ENCODE data around the gene PPEF1. TPM values are rescaled to one million over a fixed set of nuclear protein-coding genes. Genes with fewer than 3 reads are reported as not detected.

Gene PPEF1
- total and polyA plus RNA-seq, 2 experiments from 2014 or later = 0.76 TPM; not detected in 1

DNA sequence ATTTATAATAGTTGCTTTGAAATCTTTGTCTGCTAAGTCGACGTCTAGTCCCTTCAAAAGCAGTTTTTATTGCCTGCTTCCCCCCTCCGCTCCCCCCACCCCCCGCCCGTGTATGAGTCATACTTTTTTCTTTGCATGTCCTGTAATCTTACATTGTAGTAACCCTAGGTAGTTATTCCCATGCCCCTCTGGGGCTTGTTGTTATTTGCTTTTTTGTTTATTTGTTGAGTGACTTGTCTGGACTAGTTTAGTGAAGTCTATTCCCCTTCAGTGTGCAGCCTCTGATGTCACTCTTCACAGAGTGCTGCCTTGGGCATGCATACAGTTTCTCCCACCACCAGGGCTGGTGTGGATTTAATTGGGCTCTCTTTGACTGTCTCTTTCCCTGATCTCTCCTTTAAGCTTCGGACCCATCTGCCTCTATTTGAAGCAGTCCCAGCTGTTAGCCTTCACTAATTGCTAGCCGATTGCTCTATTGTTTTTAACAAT lies 86.2 kb downstream of the PPEF1 start:
- Mint-ChIP-seq H3K4me1 (peaks cover 11% of the 10 kb centered on the region), H3K36me3 (ENCODE audit: low read depth) (no peaks in the 10 kb centered on the region), H3K27me3 (ENCODE audit: insufficient read depth, low read depth, poor library complexity) (peaks cover 3% of the 10 kb centered on the region), H3K9me3 (no peaks in the 10 kb centered on the region), H3K4me3 (no peak overlapping the region), H3K27ac (no peak overlapping the region)
- peaks cover 3% of the 10 kb centered on the region; the same call in 1 of the 2 replicates for H3K4me1 ChIP-seq (ENCODE audit: insufficient read depth)
- no peaks in the 10 kb centered on the region for H4K20me1 ChIP-seq (replicated peaks; ENCODE audit: insufficient read depth)
- no peaks in the 10 kb centered on the region for H3K9me2 ChIP-seq (ENCODE audit: insufficient read depth)
- no peak overlapping the region for H2AFZ ChIP-seq
- no peak for DNase-seq (ENCODE audit: low spot score)
- H3K79me2 ChIP-seq (replicated peaks; ENCODE audit: insufficient read depth) = no peaks in the 10 kb centered on the region
- no peaks in the 10 kb centered on the region for H3K27me3 ChIP-seq (ENCODE audit: insufficient read depth)
- TF ChIP-seq, protein P1, sequence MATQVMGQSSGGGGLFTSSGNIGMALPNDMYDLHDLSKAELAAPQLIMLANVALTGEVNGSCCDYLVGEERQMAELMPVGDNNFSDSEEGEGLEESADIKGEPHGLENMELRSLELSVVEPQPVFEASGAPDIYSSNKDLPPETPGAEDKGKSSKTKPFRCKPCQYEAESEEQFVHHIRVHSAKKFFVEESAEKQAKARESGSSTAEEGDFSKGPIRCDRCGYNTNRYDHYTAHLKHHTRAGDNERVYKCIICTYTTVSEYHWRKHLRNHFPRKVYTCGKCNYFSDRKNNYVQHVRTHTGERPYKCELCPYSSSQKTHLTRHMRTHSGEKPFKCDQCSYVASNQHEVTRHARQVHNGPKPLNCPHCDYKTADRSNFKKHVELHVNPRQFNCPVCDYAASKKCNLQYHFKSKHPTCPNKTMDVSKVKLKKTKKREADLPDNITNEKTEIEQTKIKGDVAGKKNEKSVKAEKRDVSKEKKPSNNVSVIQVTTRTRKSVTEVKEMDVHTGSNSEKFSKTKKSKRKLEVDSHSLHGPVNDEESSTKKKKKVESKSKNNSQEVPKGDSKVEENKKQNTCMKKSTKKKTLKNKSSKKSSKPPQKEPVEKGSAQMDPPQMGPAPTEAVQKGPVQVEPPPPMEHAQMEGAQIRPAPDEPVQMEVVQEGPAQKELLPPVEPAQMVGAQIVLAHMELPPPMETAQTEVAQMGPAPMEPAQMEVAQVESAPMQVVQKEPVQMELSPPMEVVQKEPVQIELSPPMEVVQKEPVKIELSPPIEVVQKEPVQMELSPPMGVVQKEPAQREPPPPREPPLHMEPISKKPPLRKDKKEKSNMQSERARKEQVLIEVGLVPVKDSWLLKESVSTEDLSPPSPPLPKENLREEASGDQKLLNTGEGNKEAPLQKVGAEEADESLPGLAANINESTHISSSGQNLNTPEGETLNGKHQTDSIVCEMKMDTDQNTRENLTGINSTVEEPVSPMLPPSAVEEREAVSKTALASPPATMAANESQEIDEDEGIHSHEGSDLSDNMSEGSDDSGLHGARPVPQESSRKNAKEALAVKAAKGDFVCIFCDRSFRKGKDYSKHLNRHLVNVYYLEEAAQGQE (IDR thresholded peaks at IDR 0.05; ENCODE audit: unreplicated experiment) = no peak
- TF ChIP-seq NANOG (IDR thresholded peaks at IDR 0.05; ENCODE audit: borderline replicate concordance) (no peak), JUNB (IDR thresholded peaks at IDR 0.05; ENCODE audit: unreplicated experiment) (no peak), EZH2 (IDR thresholded peaks at IDR 0.05; ENCODE audit: low read depth, unreplicated experiment) (no peak)
- TF ChIP-seq, protein P2, sequence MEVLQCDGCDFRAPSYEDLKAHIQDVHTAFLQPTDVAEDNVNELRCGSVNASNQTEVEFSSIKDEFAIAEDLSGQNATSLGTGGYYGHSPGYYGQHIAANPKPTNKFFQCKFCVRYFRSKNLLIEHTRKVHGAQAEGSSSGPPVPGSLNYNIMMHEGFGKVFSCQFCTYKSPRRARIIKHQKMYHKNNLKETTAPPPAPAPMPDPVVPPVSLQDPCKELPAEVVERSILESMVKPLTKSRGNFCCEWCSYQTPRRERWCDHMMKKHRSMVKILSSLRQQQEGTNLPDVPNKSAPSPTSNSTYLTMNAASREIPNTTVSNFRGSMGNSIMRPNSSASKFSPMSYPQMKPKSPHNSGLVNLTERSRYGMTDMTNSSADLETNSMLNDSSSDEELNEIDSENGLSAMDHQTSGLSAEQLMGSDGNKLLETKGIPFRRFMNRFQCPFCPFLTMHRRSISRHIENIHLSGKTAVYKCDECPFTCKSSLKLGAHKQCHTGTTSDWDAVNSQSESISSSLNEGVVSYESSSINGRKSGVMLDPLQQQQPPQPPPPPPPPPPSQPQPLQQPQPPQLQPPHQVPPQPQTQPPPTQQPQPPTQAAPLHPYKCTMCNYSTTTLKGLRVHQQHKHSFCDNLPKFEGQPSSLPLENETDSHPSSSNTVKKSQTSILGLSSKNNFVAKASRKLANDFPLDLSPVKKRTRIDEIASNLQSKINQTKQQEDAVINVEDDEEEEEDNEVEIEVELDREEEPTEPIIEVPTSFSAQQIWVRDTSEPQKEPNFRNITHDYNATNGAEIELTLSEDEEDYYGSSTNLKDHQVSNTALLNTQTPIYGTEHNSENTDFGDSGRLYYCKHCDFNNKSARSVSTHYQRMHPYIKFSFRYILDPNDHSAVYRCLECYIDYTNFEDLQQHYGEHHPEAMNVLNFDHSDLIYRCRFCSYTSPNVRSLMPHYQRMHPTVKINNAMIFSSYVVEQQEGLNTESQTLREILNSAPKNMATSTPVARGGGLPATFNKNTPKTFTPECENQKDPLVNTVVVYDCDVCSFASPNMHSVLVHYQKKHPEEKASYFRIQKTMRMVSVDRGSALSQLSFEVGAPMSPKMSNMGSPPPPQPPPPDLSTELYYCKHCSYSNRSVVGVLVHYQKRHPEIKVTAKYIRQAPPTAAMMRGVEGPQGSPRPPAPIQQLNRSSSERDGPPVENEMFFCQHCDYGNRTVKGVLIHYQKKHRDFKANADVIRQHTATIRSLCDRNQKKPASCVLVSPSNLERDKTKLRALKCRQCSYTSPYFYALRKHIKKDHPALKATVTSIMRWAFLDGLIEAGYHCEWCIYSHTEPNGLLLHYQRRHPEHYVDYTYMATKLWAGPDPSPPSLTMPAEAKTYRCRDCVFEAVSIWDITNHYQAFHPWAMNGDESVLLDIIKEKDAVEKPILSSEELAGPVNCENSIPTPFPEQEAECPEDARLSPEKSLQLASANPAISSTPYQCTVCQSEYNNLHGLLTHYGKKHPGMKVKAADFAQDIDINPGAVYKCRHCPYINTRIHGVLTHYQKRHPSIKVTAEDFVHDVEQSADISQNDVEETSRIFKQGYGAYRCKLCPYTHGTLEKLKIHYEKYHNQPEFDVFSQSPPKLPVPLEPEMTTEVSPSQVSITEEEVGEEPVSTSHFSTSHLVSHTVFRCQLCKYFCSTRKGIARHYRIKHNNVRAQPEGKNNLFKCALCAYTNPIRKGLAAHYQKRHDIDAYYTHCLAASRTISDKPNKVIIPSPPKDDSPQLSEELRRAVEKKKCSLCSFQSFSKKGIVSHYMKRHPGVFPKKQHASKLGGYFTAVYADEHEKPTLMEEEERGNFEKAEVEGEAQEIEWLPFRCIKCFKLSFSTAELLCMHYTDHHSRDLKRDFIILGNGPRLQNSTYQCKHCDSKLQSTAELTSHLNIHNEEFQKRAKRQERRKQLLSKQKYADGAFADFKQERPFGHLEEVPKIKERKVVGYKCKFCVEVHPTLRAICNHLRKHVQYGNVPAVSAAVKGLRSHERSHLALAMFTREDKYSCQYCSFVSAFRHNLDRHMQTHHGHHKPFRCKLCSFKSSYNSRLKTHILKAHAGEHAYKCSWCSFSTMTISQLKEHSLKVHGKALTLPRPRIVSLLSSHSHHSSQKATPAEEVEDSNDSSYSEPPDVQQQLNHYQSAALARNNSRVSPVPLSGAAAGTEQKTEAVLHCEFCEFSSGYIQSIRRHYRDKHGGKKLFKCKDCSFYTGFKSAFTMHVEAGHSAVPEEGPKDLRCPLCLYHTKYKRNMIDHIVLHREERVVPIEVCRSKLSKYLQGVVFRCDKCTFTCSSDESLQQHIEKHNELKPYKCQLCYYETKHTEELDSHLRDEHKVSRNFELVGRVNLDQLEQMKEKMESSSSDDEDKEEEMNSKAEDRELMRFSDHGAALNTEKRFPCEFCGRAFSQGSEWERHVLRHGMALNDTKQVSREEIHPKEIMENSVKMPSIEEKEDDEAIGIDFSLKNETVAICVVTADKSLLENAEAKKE (CRISPR knock-in tag; IDR thresholded peaks at IDR 0.05) = no peak
- H3K4me2 ChIP-seq = no peak overlapping the region
- no peaks in the 10 kb centered on the region for H3K36me3 ChIP-seq (ENCODE audit: insufficient read depth)
- ATAC-seq = peak; percentile 82
- no peak overlapping the region for H3K4me3 ChIP-seq
- H3K27ac ChIP-seq (ENCODE audit: low read depth) = no peak overlapping the region
- H3F3A ChIP-seq (replicated peaks; ENCODE audit: low read depth) = no peaks in the 10 kb centered on the region

Data from GM23338 (cell line).